GM12892 (cell line): ENCODE measurements around the gene NUDT1.

ENCODE experiments used
- POLR2AphosphoS5 ChIP-seq: IDR thresholded peaks from 2 replicates; pipeline ENCODE4 v1.6.1; 2011; ENCODE audit warnings: low read depth, low read length, control low read depth
- TAF1 ChIP-seq: IDR thresholded peaks from 2 replicates; pipeline ENCODE4 v1.6.1; 2011; ENCODE audit warnings: low read depth, mild to moderate bottlenecking, control low read depth, low read length, borderline replicate concordance

- TF ChIP-seq POLR2AphosphoS5 (no peak), TAF1 (no peak)
Measured at GRCh38 chr7:2272031-2272430, 30.0 kb downstream of the NUDT1 start.
